Activated T-helper 1 cell treated with Interleukin-2 at 50 U/mL for 16 hours (primary cell): Measurements from ENCODE around the gene NUDC.

Experiments used
- DNase-seq: peaks from one replicate; pipeline ENCODE4 v3.0.0-alpha.2; 2020; ENCODE audit warnings: low read depth

NUDC gene

DNA sequence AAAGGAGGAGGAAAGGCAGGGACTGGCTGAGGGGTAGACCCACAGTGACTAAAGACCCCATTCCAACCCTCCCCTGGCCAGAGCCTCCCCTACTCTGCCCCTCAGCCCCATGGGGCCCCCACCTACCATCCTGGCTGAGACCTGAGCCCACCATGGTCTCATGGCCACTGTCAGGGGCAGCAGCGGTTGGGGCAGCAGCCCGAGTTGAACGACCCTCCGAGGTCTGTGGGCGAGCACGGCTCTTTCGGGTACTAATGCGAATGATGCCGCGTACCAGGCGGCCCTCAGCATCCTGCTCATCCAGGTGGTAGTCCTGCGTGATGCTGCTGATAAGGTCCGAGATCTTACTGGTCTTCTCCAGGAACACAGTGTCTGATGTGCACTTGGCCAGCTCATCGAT lies 29.7 kb downstream of the NUDC start:
- no peak for DNase-seq

DNA sequence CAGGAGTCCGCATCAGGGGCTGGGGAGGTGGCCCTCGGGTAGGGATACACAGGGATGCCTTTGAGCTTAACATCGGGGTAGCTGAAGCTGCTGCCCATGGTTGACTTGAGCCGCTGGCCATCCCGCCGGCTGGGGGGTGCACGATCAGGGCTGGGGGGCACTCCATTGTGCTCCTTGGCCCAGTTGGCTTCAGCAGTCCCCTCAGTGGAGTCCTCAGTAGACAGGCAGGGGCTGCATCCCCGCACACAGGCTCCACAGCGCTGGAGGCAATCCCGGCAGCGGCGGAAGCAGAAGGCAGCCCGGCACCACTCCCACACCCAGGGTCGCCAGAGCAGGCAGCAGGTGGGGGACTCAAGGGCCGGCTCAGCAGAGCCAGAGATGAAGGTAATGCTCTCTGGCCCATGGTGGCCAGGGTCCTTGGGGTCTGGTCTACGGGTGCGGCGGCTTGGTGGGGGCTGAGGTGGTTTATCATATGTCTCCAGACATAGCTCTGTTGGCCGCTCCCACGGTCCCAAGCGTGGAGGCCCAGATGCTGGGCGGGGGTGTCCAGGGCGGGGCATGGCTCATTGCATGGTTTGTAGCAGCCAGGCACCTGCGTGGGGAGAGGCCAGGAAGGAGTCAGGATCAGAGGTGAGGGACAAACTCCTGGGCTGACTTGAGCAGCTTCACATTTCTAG lies 30.4 kb downstream of the NUDC start:
- DNase-seq = no peak

DNA sequence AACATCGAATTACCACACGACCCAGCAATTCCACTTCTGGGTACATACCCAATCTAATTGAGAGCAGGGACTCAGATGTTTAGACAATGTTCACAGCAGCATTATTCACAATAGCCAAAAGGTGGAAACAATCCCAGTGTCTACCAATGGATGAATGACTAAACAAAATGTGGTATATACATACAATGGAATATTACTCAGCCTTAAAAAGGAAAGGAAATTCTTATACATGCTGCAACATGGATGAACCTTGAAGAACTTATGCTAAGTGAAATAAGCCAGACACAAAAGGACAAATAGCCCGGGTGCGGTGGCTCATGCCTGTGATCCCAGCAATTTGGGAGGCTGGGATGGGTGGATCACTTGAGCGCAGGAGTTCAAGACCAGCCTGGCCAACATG lies 31.8 kb downstream of the NUDC start:
- DNase-seq = no peak

DNA sequence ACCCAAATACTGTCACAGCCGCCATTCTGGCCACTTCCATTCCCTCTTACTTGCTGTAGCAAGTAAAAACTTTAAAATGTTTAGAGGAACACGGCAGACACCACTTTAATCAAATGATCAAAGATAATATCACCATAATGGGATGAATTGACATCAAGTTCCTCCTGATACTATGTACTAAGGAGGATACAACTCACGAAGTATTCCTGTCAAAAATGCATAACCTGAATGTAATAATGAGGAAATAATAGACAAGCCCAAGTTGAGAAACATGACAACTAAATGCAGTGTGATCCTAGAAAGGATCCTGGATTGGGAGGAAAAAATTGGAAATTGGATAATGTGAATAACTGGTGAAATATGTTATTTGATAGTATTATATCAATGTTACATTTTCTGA lies 34.8 kb downstream of the NUDC start:
- DNase-seq = no peak

DNA sequence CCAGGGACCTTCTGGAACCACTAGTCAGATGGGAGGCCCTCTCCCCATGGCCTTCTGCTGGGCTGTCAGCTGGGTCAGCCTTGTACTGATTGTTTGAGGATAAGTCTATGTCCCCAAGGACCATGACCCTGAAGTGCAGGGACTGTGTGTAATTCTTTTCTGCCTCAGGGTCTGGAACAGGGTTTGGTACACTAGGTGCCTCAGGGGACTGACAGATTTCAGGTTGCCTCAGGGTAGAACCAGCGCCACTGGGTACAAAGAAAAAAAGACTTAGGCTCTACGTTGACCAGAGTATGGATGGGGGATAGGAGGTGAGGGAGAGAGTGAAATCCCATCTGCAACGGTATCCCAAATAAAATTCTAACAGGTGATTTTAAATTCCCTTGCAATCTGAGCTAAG lies 35.8 kb downstream of the NUDC start:
- no peak for DNase-seq

DNA sequence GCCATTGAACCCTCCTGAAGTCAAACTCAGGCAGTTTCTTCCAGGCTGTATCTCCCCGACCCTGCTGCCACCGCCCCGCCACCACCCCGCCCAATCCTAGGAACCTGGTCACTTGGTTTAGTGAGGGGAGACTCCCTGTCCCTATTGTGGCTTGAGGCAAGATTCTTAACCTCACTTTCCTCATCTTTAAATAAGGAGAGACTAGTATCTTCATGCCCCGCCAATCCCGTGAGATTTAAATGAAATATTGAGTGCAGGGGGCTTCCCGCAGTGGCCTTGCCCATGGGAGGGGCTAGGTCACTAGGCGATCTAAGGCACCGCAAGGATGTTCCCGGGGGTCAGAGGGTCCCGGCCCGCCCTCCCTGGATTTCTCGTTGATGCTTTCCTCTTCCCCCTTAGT lies 37.7 kb downstream of the NUDC start:
- DNase-seq = no peak

DNA sequence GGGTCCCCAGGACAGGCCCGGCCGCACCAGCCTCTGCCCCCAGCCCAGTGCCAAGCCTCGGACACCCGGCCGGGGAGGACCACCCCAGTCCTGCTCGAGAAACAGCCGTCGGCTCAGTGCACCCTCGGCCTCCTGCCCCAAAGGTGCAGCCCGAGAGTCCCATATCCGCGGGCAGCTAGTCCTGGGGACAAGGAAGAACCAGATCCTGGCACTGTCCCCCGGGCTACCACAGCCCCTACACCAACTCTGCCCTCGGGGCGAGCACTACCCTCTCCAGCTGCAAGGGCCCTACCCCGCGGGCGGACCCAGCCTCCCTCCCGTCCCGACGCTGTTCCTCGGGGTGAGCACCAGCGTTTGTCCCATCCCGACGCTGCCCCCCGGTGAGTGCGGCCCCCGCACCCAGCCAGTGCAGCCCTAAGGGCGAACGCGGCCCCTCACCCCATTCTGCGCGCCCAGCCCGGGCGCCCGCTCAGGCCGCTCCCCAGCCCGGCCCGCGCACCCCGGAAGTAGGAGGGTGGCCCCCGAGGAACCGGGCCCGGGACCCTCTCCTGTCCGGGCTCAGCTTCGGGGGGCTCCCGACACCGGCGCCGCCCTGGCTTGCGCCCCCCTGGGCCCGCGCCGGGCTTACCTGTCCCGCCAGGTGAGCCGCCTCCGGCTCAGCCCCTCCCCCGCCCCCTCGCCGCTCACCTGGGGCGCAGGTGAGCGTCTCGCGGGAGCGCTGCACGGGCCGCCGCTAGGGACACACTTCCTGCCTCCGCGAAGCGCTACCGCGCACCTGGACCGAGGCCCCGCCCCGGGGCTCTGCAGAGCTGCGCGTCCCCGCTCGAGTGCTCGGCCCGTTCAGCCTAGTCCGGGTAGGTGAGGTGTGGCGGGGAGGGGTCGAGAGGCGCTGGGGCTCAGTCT lies 38.4 kb downstream of the NUDC start, which contains the start of gene KDF1:
TSS of gene KDF1 (minus strand) at position 747 of the 903 bp plus-strand sequence. CDS start 8,088 bp downstream, outside the sequence.
- peak; percentile 50 for DNase-seq

DNA sequence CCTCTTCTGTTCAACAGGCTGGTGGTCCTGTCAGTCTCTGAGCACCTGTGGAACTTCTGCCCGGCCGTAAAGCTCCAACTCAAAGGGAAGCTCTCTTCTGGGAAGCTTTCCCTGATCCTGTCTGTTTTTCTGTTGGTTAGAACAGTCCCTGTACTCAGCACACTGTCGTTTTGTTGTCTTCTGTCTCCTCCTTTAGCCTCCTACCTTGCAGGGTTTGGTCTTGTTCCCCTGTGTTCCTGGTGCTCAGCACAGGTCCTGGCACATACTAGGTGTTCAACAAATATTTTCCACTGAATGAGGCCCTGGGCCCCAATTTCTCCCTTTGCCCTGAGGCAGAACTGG lies 39.1 kb downstream of the NUDC start:
- no peak for DNase-seq

DNA sequence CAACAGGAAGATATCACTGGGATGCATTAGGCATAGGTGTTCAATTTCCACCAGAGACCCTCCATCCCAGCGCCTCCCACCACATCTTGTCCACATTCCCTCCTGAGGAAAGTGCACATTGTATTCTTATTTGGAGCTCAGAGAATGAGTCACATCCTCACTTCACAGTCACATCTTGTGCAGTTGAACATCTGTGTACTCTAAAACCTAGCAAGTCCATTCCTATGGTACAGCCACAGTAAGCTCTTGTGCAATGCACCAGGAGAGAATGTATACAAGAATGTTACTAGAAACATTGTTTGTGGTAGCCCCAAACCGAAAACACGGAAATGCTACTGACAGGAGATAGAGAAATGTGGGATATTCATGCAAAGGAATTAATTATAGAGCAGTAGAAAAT lies 40.3 kb downstream of the NUDC start:
- no peak for DNase-seq

DNA sequence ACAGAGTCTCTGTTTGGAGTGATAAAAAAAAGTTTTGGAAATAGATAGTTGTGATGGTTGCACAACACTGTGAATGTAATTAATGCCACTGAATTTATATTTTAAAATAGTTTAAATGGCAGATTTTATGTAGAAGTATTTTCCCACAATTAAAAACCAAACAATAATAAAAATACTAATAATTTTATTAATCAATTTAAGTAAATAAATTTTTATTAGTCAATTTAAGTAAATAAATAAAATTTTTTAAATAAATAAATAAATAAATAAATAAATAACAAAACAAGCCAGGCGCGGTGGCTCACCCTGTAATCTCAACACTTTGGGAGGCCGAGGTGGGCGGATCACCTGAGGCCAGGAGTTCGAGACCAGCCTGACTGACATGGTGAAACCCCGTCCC lies 43.7 kb downstream of the NUDC start:
- DNase-seq = no peak

DNA sequence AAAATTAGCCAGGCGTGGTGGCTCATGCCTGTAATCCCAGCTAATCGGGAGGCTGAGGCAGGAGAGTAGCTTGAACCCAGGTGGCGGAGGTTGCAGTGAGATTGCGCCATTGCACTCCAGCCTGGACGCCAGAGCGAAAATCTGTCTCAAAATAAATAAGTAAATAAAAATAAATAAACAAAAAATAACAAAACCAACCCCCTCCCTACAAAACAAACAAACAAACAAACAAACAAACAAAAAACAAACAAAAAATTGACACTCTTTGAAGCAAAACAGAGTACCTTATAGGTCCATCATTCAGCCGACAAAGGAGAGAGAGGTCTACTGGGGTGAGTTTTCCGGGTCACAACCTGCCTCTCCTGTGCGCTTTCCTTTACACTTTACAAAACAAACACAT lies 44.1 kb downstream of the NUDC start:
- no peak for DNase-seq

DNA sequence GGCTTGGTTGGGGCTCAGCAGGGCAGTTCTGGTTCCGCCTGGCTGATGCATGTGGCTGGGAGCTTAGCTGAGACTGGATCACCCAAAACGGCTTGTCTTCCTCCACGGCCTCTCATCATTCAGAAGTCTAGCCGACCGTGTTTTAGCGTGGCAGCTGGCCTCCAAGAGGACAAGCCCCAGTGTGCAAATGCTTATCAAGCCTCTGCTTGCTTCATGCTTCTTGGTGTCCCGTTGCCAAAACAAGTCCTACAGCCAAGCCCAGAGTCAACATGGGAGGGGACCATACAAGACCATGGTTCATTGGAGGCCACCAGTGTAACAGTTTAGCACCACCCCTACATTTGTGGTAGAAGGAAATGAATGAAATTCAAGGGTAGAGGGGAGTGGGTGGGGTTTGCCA lies 49.3 kb downstream of the NUDC start:
- DNase-seq = no peak

DNA sequence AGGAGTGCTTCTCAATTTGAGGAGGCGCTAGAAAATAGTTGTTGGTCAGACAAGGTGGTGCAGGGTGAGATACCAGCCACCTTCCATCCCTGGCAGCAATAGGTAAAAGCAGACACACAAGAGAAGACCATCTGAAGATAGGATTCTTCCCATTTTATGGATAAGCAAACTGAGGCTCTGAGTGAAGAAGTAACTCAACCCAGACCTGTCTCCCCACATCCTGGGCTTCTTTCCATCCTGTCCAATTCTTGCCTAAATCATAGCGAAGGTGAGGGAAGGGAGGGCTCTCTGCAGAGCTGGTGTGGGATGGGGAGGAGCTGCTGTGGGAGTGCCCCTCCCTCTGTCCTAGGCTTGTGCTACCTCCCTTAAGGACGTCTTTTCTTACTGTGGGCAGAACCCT lies 50.0 kb downstream of the NUDC start:
- no peak for DNase-seq

DNA sequence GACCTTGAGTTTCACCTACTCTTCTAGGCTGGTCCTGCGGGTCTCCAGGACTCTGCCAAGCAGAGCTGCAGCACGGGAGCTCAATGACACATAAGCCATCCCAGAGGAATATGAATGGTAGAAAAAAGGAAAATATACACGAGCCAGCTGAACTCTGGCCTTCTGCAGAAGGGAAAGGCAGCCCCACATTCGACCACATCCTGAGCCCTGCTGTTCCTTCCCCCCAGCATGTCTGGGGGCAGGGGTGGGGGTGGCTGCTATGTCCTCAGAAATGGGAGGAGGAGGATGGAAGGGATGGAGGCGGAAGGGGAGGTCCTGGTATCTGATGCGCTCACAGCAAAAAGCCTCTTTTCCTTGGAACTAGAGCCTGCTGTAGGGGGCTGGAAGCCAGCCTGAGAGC lies 50.8 kb downstream of the NUDC start:
- DNase-seq = no peak

DNA sequence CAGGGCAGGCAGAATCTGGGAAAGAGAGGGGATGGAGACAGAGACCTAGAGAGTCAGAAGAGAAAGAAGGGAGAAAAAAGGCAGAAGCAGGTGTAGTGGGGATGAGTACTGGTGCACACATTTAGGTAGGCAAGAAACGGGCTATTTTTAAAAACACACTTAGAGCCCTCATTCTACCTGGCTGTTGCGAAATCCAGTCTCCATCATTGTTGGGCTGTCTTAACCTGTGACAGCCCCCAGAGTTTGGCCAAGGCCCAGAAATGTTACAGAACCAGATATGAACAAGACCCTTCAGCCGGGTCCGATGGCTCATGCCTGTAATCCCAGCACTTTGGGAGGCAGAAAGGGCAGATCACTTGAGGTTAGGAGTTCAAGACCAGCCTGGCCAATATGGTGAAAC lies 51.3 kb downstream of the NUDC start:
- DNase-seq = no peak

DNA sequence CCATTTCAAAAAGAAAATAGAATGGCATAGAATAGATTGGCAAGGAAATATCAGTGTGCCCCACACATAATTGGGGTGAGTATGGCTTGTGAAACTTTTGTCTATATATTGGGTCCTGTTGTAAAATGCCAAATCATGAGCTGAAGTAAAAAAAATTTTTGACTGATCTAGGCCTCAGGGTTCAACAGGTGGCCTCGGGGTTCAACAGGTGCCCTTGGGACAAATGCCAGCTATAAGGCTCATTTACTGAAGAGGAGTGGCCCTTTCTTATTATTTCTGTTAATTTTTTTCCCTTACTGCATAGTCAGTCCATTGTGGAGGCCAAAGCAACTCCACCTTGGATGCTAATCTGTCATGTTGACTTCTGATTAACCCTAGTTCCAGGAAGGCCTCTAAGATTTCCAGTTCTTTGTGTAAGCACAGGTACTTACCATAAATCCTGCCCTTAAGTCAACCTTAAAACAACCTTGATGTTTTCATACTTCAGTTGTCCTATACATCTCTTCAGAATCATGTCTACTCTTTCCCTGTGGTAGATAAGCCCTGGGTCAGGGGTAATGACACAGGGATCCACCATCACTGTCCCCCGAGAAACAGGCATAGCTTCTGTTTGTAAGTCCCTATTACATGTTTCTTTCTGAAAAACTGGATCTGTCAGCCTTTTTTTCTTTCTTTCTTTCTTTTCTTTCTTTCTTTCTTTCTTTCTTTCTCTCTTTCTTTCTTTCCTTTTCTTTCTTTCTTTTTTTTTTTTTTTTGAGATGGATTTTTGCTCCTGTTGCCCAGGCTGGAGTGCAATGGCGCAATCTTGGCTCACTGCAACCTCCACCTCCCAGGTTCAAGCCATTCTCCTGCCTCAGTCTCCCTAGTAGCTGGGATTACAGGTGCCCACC lies 55.3 kb downstream of the NUDC start:
- DNase-seq = no peak

DNA sequence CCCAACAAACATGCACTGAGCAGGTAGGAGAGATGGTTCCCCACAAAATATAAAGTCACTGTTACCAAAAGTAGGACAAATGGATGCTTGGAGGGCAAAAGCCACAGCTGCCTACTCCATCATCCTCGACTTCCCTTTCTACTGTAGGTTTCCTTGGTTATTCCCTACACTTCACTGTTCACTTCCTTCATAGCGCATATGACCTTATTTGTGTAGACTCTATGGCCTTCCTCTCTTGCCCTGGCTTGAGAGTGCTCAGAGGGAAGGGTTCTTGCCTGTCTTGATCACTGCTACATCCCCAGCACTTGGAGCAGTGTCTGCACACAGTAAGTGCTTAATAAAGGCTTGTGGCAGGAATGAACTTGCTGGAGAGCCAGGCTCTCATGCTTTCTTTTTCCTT lies 57.4 kb downstream of the NUDC start:
- DNase-seq = no peak

DNA sequence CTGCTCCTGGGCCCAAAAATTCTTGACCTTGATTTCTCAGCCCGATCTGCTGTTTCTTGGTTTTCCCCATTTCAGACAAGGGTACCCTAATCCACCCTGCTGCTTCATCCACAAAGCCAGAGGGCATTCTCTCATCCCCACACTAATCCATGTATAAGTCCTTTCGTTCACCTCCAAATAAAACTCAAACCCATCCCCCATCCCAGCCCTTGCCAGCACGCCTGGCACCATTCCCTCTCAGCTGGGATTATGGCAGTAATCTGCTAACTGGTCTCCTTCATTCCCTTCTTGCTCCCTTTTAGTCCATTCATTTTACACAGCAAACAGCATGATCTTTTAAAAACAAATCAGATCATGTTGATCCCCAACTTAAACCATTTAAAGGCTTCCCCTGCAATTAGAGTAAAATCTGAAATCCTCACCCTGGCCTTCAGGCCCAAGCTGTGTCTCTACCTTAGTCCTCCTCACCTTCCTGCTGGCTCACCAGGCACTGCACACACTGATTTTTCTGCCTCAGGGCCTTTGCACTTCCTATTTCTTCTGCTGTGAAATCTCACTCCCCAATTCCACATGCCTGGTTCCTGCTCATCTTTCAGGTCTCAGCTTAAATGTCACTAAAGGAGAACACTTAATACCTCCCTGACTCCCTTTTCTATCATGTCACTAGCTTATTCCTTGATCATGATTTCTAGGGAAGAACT lies 59.8 kb downstream of the NUDC start:
- DNase-seq = no peak

DNA sequence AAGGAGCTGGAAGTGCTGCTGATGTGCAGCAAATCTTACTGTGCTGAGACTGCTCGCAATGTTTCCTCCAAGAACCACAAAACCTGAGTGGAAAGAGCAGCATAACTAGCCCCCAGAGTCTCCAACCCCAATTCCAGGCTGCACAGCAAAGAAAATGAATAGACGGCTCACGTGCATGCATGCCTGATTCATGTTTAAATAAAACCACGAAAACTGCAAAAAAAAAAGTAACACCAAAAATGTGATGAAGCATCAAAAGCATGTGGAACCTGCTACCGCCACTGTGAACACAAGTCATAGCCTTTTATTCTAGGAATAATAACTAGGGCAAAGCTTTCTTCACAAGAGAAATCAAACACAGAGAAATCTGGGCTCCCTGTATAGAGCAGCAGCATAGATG lies 62.3 kb downstream of the NUDC start:
- no peak for DNase-seq

DNA sequence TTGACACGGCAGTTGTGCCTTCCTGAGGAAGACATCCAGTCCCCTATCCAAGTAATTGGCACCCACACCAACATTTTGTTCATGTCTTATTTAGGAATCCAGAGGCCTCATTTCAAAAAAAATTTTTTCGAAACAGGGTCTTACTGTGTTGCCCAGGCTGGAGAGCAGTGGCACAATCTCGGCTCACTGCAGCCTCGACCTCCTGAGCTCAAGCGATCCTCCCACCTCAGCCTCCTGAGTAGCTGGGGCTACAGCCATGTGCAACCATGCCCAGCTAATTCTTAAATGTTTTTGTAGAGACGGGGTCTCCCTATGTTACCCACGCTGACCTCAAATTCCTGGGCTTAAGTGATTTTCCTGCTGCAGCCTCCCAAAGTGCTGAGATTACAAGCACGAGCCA lies 62.7 kb downstream of the NUDC start:
- no peak for DNase-seq

DNA sequence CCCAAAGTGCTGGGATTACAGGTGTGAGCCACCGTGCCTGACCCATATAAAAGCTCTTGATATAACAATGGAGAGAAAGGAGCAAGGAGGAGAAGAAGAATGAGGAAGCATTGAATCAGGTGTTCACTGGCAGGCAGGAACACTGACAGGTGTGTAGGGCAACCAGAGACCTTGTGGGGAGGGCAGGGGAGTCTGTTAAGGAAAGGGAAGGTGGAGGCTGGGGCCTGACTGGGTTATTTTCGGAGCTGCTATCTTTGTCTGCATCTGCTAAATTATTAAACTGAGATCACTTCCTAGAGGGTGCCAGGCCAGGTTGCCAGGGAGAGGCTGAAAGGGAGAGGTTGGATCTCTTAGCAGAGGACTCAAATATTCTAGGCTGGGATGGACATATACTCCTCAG lies 65.1 kb downstream of the NUDC start:
- DNase-seq = no peak
